Fibroblast of lung (primary cell): ENCODE results near the gene B3GLCT.

Experiments used
- CTCF ChIP-seq, 2 donors: IDR thresholded peaks in 1 of 2; conservative IDR thresholded peaks in 1 of 2; 1 replicate in 1 of 2; 2 replicates in 1 of 2; pipeline ENCODE4 v1.5.1; 2011 to 2012; ENCODE audit warnings: low read length in 2 of 2, control low read depth in 1 of 2, inconsistent platforms in 1 of 2, low read depth in 1 of 2, mild to moderate bottlenecking in 1 of 2
- EZH2 ChIP-seq: IDR thresholded peaks from 2 replicates; pipeline ENCODE4 v1.5.1; 2012; ENCODE audit warnings: low read length, control low read depth, mild to moderate bottlenecking; ENCODE audit errors: missing control alignments

DNA sequence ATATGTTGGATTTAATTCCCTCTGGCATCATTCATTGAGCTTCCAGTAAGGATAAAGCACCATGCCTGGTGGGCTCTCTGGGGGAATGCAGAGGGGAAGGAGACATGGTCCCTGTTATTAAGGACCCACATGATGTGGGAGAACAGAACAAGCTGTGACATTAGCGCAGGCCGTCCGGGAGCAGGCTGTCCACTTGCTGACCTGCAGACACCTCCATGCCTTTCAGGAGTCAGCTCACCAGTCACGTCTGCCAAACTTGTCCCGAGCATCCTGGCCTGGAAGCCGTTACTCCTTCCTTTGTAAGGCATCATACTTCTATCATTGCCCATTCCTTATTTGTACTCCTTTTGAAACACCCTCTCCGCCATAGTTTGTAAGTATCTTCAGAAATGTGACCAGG is 23.4 kb downstream of the B3GLCT start:
- TF ChIP-seq CTCF (conservative IDR thresholded peaks at IDR 0.05 in 1 of 2, IDR thresholded peaks at IDR 0.05 in 1 of 2; ENCODE audit: low read depth in 1 of 2, low read length in 2 of 2) (no peak), EZH2 (no peak)
